Liver (tissue), 9 donors: Measurements from ENCODE around the gene EFCAB11. TPM values are rescaled to one million over a fixed set of nuclear protein-coding genes. Genes with fewer than 3 reads are reported as not detected.

Experiments
- DNase-seq: peaks from one replicate; pipeline ENCODE4 v3.0.0-alpha.2; 2017; ENCODE audit warnings: low spot score
- H3K27ac ChIP-seq, 2 donors: one replicate each; pipeline ENCODE4 v1.7.0; 2013; ENCODE audit warnings: inconsistent platforms in 2 of 2, low read length in 2 of 2, control low read depth in 1 of 2, low read depth in 1 of 2, mild to moderate bottlenecking in 1 of 2
- H3K27me3 ChIP-seq, 4 donors: one replicate each; pipeline versions ENCODE4 v1.6.1 to v1.7.0; 2013; ENCODE audit warnings: low read length in 3 of 4, inconsistent platforms in 1 of 4, mild to moderate bottlenecking in 1 of 4, moderate library complexity in 1 of 4; ENCODE audit not compliant: control insufficient read depth in 4 of 4, insufficient read depth in 4 of 4
- H3K36me3 ChIP-seq, 4 donors: one replicate each; pipeline versions ENCODE4 v1.6.1 to v1.7.0; 2013; ENCODE audit warnings: low read length in 3 of 4, mild to moderate bottlenecking in 3 of 4, low read depth in 1 of 4, moderate library complexity in 1 of 4; ENCODE audit not compliant: control insufficient read depth in 4 of 4, insufficient read depth in 3 of 4
- H3K4me1 ChIP-seq, 4 donors: one replicate each; pipeline versions ENCODE4 v1.6.1 to v1.7.0; 2013; ENCODE audit warnings: low read length in 3 of 4, mild to moderate bottlenecking in 3 of 4, moderate library complexity in 1 of 4; ENCODE audit not compliant: control insufficient read depth in 4 of 4, insufficient read depth in 4 of 4
- H3K4me3 ChIP-seq, 3 donors: one replicate each; pipeline versions ENCODE4 v1.6.1 to v1.7.0; 2013; ENCODE audit warnings: low read length in 3 of 3, control low read depth in 1 of 3, low read depth in 1 of 3, mild to moderate bottlenecking in 1 of 3
- H3K9ac ChIP-seq, 2 donors: one replicate each; pipeline ENCODE4 v1.7.0; 2013; ENCODE audit warnings: low read length in 2 of 2, mild to moderate bottlenecking in 2 of 2, moderate library complexity in 2 of 2, control low read depth in 1 of 2, low read depth in 1 of 2
- H3K9me3 ChIP-seq, 4 donors: one replicate each; pipeline versions ENCODE4 v1.6.1 to v1.7.0; 2013; ENCODE audit warnings: low read length in 3 of 4; ENCODE audit not compliant: control insufficient read depth in 4 of 4
- ATF3 ChIP-seq: IDR thresholded peaks from 2 replicates; pipeline ENCODE4 v1.6.1; 2016; ENCODE audit warnings: antibody characterized with exemption
- EGR1 ChIP-seq, 2 donors: IDR thresholded peaks; 2 replicates each; pipeline ENCODE4 v1.6.1; 2016 to 2018; ENCODE audit warnings: antibody characterized with exemption in 2 of 2, low read depth in 2 of 2
- FOXA1 ChIP-seq: IDR thresholded peaks from 2 replicates; pipeline ENCODE4 v1.6.1; 2016; ENCODE audit warnings: antibody characterized with exemption
- FOXA2 ChIP-seq: IDR thresholded peaks from 2 replicates; pipeline ENCODE4 v1.6.1; 2016; ENCODE audit warnings: antibody characterized with exemption
- GABPA ChIP-seq, 2 donors: IDR thresholded peaks in 1 of 2; conservative IDR thresholded peaks in 1 of 2; 2 replicates each; pipeline ENCODE4 v1.6.1; 2016; ENCODE audit warnings: antibody characterized with exemption in 2 of 2, mild to moderate bottlenecking in 1 of 2, moderate library complexity in 1 of 2
- HNF4A ChIP-seq, 2 donors: conservative IDR thresholded peaks; 2 replicates each; pipeline ENCODE4 v1.6.1; 2016; ENCODE audit warnings: antibody characterized with exemption in 2 of 2, mild to moderate bottlenecking in 2 of 2
- HNF4G ChIP-seq: IDR thresholded peaks from 2 replicates; pipeline ENCODE4 v1.6.1; 2016; ENCODE audit warnings: antibody characterized with exemption
- JUND ChIP-seq, 2 donors: IDR thresholded peaks; 2 replicates each; pipeline ENCODE4 v1.6.1; 2016; ENCODE audit warnings: antibody characterized with exemption in 2 of 2
- MAX ChIP-seq: IDR thresholded peaks from 2 replicates; pipeline ENCODE4 v1.6.1; 2016; ENCODE audit warnings: antibody characterized with exemption
- NR2F2 ChIP-seq: IDR thresholded peaks from 2 replicates; pipeline ENCODE4 v1.6.1; 2016; ENCODE audit warnings: antibody characterized with exemption
- RAD21 ChIP-seq, 2 donors: IDR thresholded peaks; 2 replicates each; pipeline ENCODE4 v1.6.1; 2016; ENCODE audit warnings: antibody characterized with exemption in 2 of 2, mild to moderate bottlenecking in 2 of 2
- REST ChIP-seq: IDR thresholded peaks from 2 replicates; pipeline ENCODE4 v1.6.1; 2016; ENCODE audit warnings: antibody characterized with exemption, mild to moderate bottlenecking
- RXRA ChIP-seq, 2 donors: IDR thresholded peaks; 2 replicates each; pipeline ENCODE4 v1.6.1; 2017 to 2018; ENCODE audit warnings: antibody characterized with exemption in 2 of 2, mild to moderate bottlenecking in 1 of 2
- SP1 ChIP-seq: IDR thresholded peaks from 2 replicates; pipeline ENCODE4 v1.6.1; 2018; ENCODE audit warnings: antibody characterized with exemption, mild to moderate bottlenecking
- TAF1 ChIP-seq: conservative IDR thresholded peaks from 2 replicates; pipeline ENCODE4 v1.6.1; 2016; ENCODE audit warnings: antibody characterized with exemption, mild to moderate bottlenecking
- YY1 ChIP-seq: IDR thresholded peaks from 2 replicates; pipeline ENCODE4 v1.6.1; 2016; ENCODE audit warnings: antibody characterized with exemption, mild to moderate bottlenecking
- ZBTB33 ChIP-seq: IDR thresholded peaks from 2 replicates; pipeline ENCODE4 v1.6.1; 2016; ENCODE audit warnings: antibody characterized with exemption
- WGBS: extraction: QIAGEN DNeasy Blood & Tissue Kit; methylation state at CpG from one replicate; pipeline ENCODE4 v1.1.7; 2013; 5-methylcytosine and 5-hydroxymethylcytosine counted together
- polyA plus RNA-seq, 2 donors: library from polyadenylated mRNA; stranded (reverse) in 1 of 2; unstranded in 1 of 2; fragments of 200-250 nt in 1 of 2; fragments of >200 nt in 1 of 2; fragmentation: Nextera tagmentation in 1 of 2; extraction: Ambion mirVana in 1 of 2; gene quantifications; one replicate each; pipeline versions ENCODE4 v1.2.1 to v1.2.3, GENCODE V29; 2013 to 2015
- total RNA-seq, 2 donors: library from RNA; depleted of rRNA; stranded (reverse); fragments of >200 nt; gene quantifications; one replicate each; pipeline ENCODE4 v1.2.3, GENCODE V29; 2014
- donor health status: healthy.
- donor health status: healthy.
- donor health status: healthy.
- donor health status: healthy.
- donor health status: healthy.

EFCAB11 gene
- total and polyA plus RNA-seq, 4 donors: 2.1 to 4.7 (median 3.4) TPM

GRCh38 chr14:89765346-89765745, 189.2 kb downstream of the EFCAB11 start:
- Histone ChIP-seq H3K9me3 (no peaks in the 10 kb centered on the region), H3K36me3 (no peaks in the 10 kb centered on the region), H3K27me3 (no peaks in the 10 kb centered on the region), H3K4me3 (no peak overlapping the region), H3K27ac (no peak overlapping the region), H3K4me1 (peaks cover 0 to 2% (median 0%) of the 10 kb centered on the region in 4 donors), H3K9ac (no peak overlapping the region)
- DNase-seq: no peak
- TF ChIP-seq EGR1 (IDR thresholded peaks at IDR 0.05; ENCODE audit: low read depth in 2 of 2): no peak
- no peak for TF ChIP-seq ATF3
- no peak for TF ChIP-seq SP1
- no peak for TF ChIP-seq FOXA2
- no peak for TF ChIP-seq NR2F2
- no peak for TF ChIP-seq JUND (IDR thresholded peaks at IDR 0.05)
- TF ChIP-seq ZBTB33: no peak
- 52% methylated on average over 3 of the region's 3 CpGs for WGBS

- WGBS: 72% methylated on average over 7 of the region's 7 CpGs
- Histone ChIP-seq H3K27ac (no peak overlapping the region), H3K27me3 (no peaks in the 10 kb centered on the region), H3K9ac (no peak overlapping the region), H3K36me3 (no peaks in the 10 kb centered on the region), H3K4me3 (no peak overlapping the region), H3K4me1 (no peaks in the 10 kb centered on the region), H3K9me3 (no peaks in the 10 kb centered on the region)
- DNase-seq: no peak
- TF ChIP-seq FOXA1: no peak
- TF ChIP-seq GABPA (IDR thresholded peaks at IDR 0.05 in 1 of 2, conservative IDR thresholded peaks at IDR 0.05 in 1 of 2): no peak
- TF ChIP-seq RXRA (IDR thresholded peaks at IDR 0.05): no peak
- TF ChIP-seq TAF1: no peak
- TF ChIP-seq MAX: no peak
- no peak for TF ChIP-seq FOXA2
- no peak for TF ChIP-seq JUND (IDR thresholded peaks at IDR 0.05)
- TF ChIP-seq HNF4G: no peak
- no peak for TF ChIP-seq YY1
- no peak for TF ChIP-seq SP1
- no peak for TF ChIP-seq REST
- TF ChIP-seq HNF4A (conservative IDR thresholded peaks at IDR 0.05): no peak
- TF ChIP-seq EGR1 (IDR thresholded peaks at IDR 0.05; ENCODE audit: low read depth in 2 of 2): no peak
- TF ChIP-seq NR2F2: no peak
- no peak for TF ChIP-seq RAD21 (IDR thresholded peaks at IDR 0.05)
- no peak for TF ChIP-seq ATF3
Observed at GRCh38 chr14:89760086-89760485, 194.4 kb downstream of the EFCAB11 start.
